PC-3 (cell line): ENCODE data around the gene HOXA10. TPM values are rescaled to one million over a fixed set of nuclear protein-coding genes. Genes with fewer than 3 reads are reported as not detected.

ENCODE experiments used
- ATAC-seq: fragments of 200-7000 bp; cut with Tn5 transposase; 2 replicates; pipeline ENCODE4 v1.9.1; 2020; ENCODE audit warnings: mild to moderate bottlenecking, moderate library complexity
- BruUV-seq: library from RNA; stranded (reverse); fragments of 400-500 nt; replicated peaks from 2 replicates; lab custom pipeline; 2021; lab: Mats Ljungman, UMichigan
- CTCF ChIA-PET: fragments of 300-600 bp; sonication (Branson Sonifier 250); formaldehyde crosslinking; loops from one replicate; lab custom pipeline; 2022; ENCODE audit warnings: antibody characterized with exemption; lab: Charles Lee
- POLR2A ChIA-PET: fragments of 300-600 bp; sonication (Branson Sonifier 250); formaldehyde crosslinking; loops from one replicate; lab custom pipeline; 2022; ENCODE audit warnings: antibody characterized with exemption; ENCODE audit not compliant: unreplicated experiment; lab: Charles Lee
- DNase-seq: peaks from one replicate; pipeline ENCODE4 v3.0.0-alpha.2; 2015
- H2AFZ ChIP-seq: fragments of 300-600 bp; sonication (generic); 2 replicates; pipeline ENCODE4 v1.6.0; 2016; ENCODE audit warnings: antibody characterized with exemption, low read length
- H3F3A ChIP-seq: fragments of 300-600 bp; sonication (generic); one replicate; pipeline ENCODE4 v1.6.0; 2017; ENCODE audit warnings: antibody characterized with exemption, low read length, control low read depth, mild to moderate bottlenecking; ENCODE audit not compliant: unreplicated experiment
- H3K27ac ChIP-seq: fragments of 300-600 bp; sonication (generic); 2 replicates; pipeline ENCODE4 v1.5.1; 2016; ENCODE audit warnings: mild to moderate bottlenecking, low read length
- H3K27me3 ChIP-seq: fragments of 300-600 bp; sonication (generic); 2 replicates; pipeline ENCODE4 v1.6.1; 2016; ENCODE audit warnings: low read length, mixed read lengths
- H3K36me3 ChIP-seq: fragments of 300-600 bp; sonication (generic); 2 replicates; pipeline ENCODE4 v1.6.1; 2016; ENCODE audit warnings: low read depth, mixed run types, low read length, mixed read lengths
- H3K4me1 ChIP-seq: fragments of 300-600 bp; sonication (generic); 2 replicates; pipeline ENCODE4 v1.5.1; 2016; ENCODE audit warnings: low read length; ENCODE audit not compliant: insufficient read depth
- H3K4me2 ChIP-seq: fragments of 300-600 bp; sonication (generic); 2 replicates; pipeline ENCODE4 v1.6.0; 2016; ENCODE audit warnings: low read length
- H3K4me3 ChIP-seq: fragments of 300-600 bp; sonication (generic); 2 replicates; pipeline ENCODE4 v1.5.1; 2016; ENCODE audit warnings: mild to moderate bottlenecking, low read length, mixed read lengths
- H3K79me2 ChIP-seq: fragments of 300-600 bp; sonication (generic); 2 replicates; pipeline ENCODE4 v1.6.1; 2017; ENCODE audit warnings: low read length, mixed read lengths
- H3K9ac ChIP-seq: fragments of 300-600 bp; sonication (generic); 2 replicates; pipeline ENCODE4 v1.6.0; 2016; ENCODE audit warnings: mild to moderate bottlenecking, low read length
- H3K9me2 ChIP-seq: fragments of 300-600 bp; sonication (generic); replicated peaks from 2 replicates; pipeline ENCODE4 v1.6.1; 2016; ENCODE audit warnings: mixed run types, low read length, mixed read lengths
- H3K9me3 ChIP-seq: fragments of 300-600 bp; sonication (generic); 2 replicates; pipeline ENCODE4 v1.6.1; 2016; ENCODE audit warnings: low read length, mixed read lengths
- H4K20me1 ChIP-seq: fragments of 300-600 bp; sonication (generic); 2 replicates; pipeline ENCODE4 v1.6.1; 2016; ENCODE audit warnings: low read length, mixed read lengths
- CTCF ChIP-seq: fragments of 300-600 bp; sonication (generic); conservative IDR thresholded peaks from 2 replicates; pipeline ENCODE4 v1.5.1; 2017; ENCODE audit warnings: antibody characterized with exemption, low read depth, mild to moderate bottlenecking, low read length
- EZH2 ChIP-seq: fragments of 300-600 bp; sonication (generic); IDR thresholded peaks from one replicate; pipeline ENCODE4 v1.6.1; 2017; ENCODE audit warnings: antibody characterized with exemption, mild to moderate bottlenecking, low read length; ENCODE audit not compliant: unreplicated experiment
- EZH2phosphoT487 ChIP-seq: fragments of 300-600 bp; sonication (generic); IDR thresholded peaks from 2 replicates; pipeline ENCODE4 v1.6.1; 2018; ENCODE audit warnings: mild to moderate bottlenecking, antibody characterized with exemption, low read length, borderline replicate concordance
- intact Hi-C: fragments of 100-400 bp; cut with micrococcal nuclease; formaldehyde crosslinking; loops from 2 replicates; pipeline ENCODE4 v1.9.0; 2023
- total RNA-seq: library from RNA; depleted of rRNA; stranded (reverse); fragments of >200 nt; gene quantifications from 2 replicates; pipeline ENCODE4 v1.2.3, GENCODE V29; 2014

Gene HOXA10
- total RNA-seq, 1 experiment from 2014 or later = 46.1 TPM

DNA sequence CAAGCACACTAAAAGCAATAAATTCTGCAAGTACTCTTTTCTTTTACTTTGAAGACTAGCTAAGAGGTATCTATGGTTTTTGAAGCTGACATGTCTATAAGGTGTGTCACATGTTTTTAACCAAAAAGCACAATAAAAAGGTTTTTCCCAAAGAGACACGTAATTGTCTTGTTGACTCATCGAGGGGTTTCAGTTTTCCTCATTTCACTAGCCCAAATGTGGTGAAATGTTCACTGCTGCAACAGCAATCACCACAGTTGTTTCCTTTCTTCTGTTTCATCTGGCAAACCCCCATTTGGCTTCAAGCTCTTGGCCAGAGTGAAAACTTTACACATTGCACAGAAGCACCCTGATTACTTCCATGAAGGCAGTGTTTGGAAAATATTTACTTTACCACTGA lies 39.7 kb downstream of the HOXA10 start:
- no peak for TF ChIP-seq CTCF
- no peak for TF ChIP-seq EZH2
- TF ChIP-seq EZH2phosphoT487 = no peak
- H3K9me3 ChIP-seq = no peaks in the 10 kb centered on the region
- H3K79me2 ChIP-seq = peaks cover 34% of the 10 kb centered on the region
- H3F3A ChIP-seq = no peaks in the 10 kb centered on the region
- DNase-seq (peak; percentile 89), ATAC-seq (peak; percentile 53)
- peak overlapping the region; percentile 15; the same call in 1 of the 2 replicates for H3K9ac ChIP-seq
- H3K4me3 ChIP-seq = no peak overlapping the region
- BruUV-seq = no TSS peak
- H3K9me2 ChIP-seq = no peaks in the 10 kb centered on the region
- H3K27me3 ChIP-seq = no peaks in the 10 kb centered on the region
- ChIA-PET POLR2A (interaction anchor here (0.5 to 1.5 kb wide), 7 partner anchors 14 to 997 kb away, joined by 3 to 21 read pairs (median 6); no protein-coding TSS in a partner anchor), CTCF (interaction anchor here (0.6 to 1.2 kb wide), 4 partner anchors 26 to 769 kb away, joined by 3 to 8 read pairs (median 4); no protein-coding TSS in a partner anchor)
- intact Hi-C loops = loop anchor here (1.0 to 2.0 kb wide), 3 partner anchors 15 to 36 kb away; no protein-coding TSS in a partner anchor
- H3K27ac ChIP-seq = peak overlapping the region; percentile 87
- peaks cover 45% of the 10 kb centered on the region for H3K4me1 ChIP-seq
- H4K20me1 ChIP-seq = no peaks in the 10 kb centered on the region
- peak overlapping the region; percentile 64 for H3K4me2 ChIP-seq
- no peak overlapping the region for H2AFZ ChIP-seq
- H3K36me3 ChIP-seq = no peaks in the 10 kb centered on the region

DNA sequence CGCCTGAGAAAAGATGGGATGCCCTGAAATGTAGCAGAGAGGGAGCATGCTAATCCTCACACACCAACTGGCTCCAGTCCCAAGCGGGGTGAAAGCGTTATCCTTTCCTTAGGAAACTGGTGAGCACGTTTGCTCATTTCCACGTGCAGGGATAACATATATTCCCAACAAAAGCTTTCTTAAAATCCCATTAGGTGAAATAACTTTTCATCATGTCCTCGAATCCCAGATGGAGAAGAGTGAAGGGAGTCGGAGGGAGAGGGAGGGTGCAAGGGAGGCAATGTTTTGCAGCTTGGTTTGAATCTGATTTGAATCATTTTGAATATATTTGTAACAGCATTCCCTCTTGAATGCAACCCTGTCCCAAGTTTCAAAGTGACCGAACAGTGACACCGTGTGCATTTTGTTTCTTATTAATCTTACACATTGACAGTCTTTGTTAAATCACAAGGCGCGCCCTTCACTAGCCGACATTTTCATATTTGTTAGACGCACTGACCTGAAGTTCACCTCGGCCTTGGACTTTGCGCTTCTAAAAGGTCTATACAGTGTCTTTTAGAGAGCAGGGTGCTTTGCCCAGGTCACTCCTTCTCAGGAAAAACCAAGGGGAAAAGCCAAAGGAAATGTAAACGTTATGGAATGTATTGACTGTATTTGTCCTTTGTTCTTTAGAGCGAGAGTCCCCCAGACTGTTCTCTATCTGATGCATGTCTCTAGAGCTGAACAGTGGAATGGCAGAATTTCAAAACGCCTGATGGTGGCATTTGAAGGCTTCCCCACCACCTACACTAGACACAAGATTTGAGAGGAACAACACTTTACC lies 40.5 kb downstream of the HOXA10 start:
- Histone ChIP-seq H2AFZ (no peak overlapping the region), H3K79me2 (peaks cover 40% of the 10 kb centered on the region), H3K27ac (peak overlapping the region; percentile 87), H3K27me3 (no peaks in the 10 kb centered on the region), H4K20me1 (no peaks in the 10 kb centered on the region), H3K36me3 (no peaks in the 10 kb centered on the region), H3F3A (no peaks in the 10 kb centered on the region), H3K4me3 (no peak overlapping the region), H3K9me2 (no peaks in the 10 kb centered on the region), H3K9ac (peak overlapping the region; percentile 31; the same call in 1 of the 2 replicates), H3K4me2 (peak overlapping the region; percentile 64), H3K4me1 (peaks cover 46% of the 10 kb centered on the region), H3K9me3 (no peaks in the 10 kb centered on the region)
- POLR2A ChIA-PET = interaction anchor here (0.5 to 1.5 kb wide), 4 partner anchors 15 to 832 kb away, joined by 3 to 12 read pairs (median 4); no protein-coding TSS in a partner anchor
- CTCF ChIA-PET = interaction anchor here (0.6 kb wide), 1 partner anchor 265 kb away, joined by 3 read pairs; no protein-coding TSS in a partner anchor
- TF ChIP-seq EZH2phosphoT487 = no peak
- no peak for TF ChIP-seq CTCF
- no peak for TF ChIP-seq EZH2
- BruUV-seq = no TSS peak
- ATAC-seq (no peak), DNase-seq (no peak)
- intact Hi-C loops = loop anchor here (1.0 to 2.0 kb wide), 3 partner anchors 16 to 35 kb away; no protein-coding TSS in a partner anchor
